VCaP (cell line): ENCODE data around the gene PSMB7.

Experiments
- H3K27ac ChIP-seq: fragments of 450-650 bp; 2 replicates; pipeline ENCODE4 v1.5.1; 2017
- CTCF ChIP-seq: fragments of 450-650 bp; conservative IDR thresholded peaks from 2 replicates; pipeline ENCODE4 v1.5.1; 2017; ENCODE audit warnings: mild to moderate bottlenecking, moderate library complexity

PSMB7 gene

GRCh38 chr9:124454791-124455443 lies 39.7 kb upstream of the PSMB7 start:
- TF ChIP-seq CTCF: no peak

GRCh38 chr9:124454296-124454695 lies 39.1 kb upstream of the PSMB7 start:
- no peak for TF ChIP-seq CTCF
- H3K27ac ChIP-seq: no peak overlapping the region

More at GRCh38 chr9:124454791-124455443, 39.7 kb upstream of the PSMB7 start:
- H3K27ac ChIP-seq: no peak overlapping the region

GRCh38 chr9:124453586-124454191 lies 38.4 kb upstream of the PSMB7 start:
- H3K27ac ChIP-seq: no peak overlapping the region; the same call in 1 of the 2 replicates
- no peak for TF ChIP-seq CTCF

- H3K27ac ChIP-seq: no peak overlapping the region; the same call in 1 of the 2 replicates
- TF ChIP-seq CTCF: no peak
Observed at GRCh38 chr9:124452841-124453585, 37.8 kb upstream of the PSMB7 start.

GRCh38 chr9:124452326-124452725 lies 37.1 kb upstream of the PSMB7 start:
- no peak for TF ChIP-seq CTCF
- H3K27ac ChIP-seq: no peak overlapping the region

GRCh38 chr9:124450931-124451661 lies 35.9 kb upstream of the PSMB7 start:
- H3K27ac ChIP-seq: no peak overlapping the region
- no peak for TF ChIP-seq CTCF
